ENCODE results near the gene TEX51. TPM values are rescaled to one million over a fixed set of nuclear protein-coding genes. Genes with fewer than 3 reads are reported as not detected.

TEX51 gene
- total and polyA plus RNA-seq, 2 of the 4 experiments (the other 2 are of a cell fraction), result not detected

DNA sequence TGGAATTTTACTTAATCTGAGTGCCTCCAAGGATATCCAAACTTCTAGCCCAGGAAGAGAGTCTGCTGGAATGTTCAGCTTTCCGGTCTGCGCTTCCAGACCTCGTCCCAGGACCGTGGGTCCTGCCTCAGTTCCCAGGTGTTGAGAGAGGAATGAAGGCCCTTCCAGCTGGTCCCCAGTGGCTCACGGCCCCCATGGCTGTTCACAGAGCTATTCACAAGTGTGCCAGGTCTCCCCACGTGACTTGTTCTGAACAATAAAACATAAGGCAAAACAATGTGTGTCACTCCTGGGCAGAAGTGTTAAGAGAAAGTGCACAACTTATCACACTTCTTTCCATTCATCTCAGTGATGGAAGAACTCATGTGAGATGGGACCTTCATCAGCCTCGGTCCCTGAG lies 20.1 kb upstream of the TEX51 start:
- Histone ChIP-seq H3K79me1 (ENCODE audit: low read depth in 1 of 2, low read length in 2 of 2) (no peaks in the 10 kb centered on the region), H4K5ac (ENCODE audit: low read depth, low read length) (no peak overlapping the region), H3K18ac (ENCODE audit: low read depth, low read length) (no peak overlapping the region), H3K36me3 (ENCODE audit: control insufficient read depth, insufficient read depth, low read length) (no peaks in the 10 kb centered on the region), H3K27ac (ENCODE audit: insufficient read depth, low read length) (no peak overlapping the region), H2AK5ac (ENCODE audit: low read depth, low read length) (no peak overlapping the region), H3K9me3 (ENCODE audit: control insufficient read depth, insufficient read depth, low read length) (no peaks in the 10 kb centered on the region), H3K9ac (ENCODE audit: low read depth, low read length) (no peak overlapping the region), H4K20me1 (ENCODE audit: insufficient read depth, low read length) (no peaks in the 10 kb centered on the region), H4K91ac (ENCODE audit: insufficient read depth, low read depth, low read length) (no peak overlapping the region), H3K4ac (ENCODE audit: low read depth, low read length) (no peak overlapping the region), H3K4me3 (ENCODE audit: insufficient read depth, low read depth, low read length) (no peak overlapping the region), H3K23ac (ENCODE audit: low read depth, low read length) (no peak overlapping the region), H2BK20ac (ENCODE audit: low read depth, low read length) (no peak overlapping the region), H2AK9ac (replicated peaks; ENCODE audit: low read depth, low read length, poor library complexity) (no peak overlapping the region), H3K4me2 (ENCODE audit: low read depth, low read length) (no peak overlapping the region), H3K56ac (ENCODE audit: extremely low read depth, insufficient read depth, low read length) (no peak overlapping the region), H3K4me1 (ENCODE audit: control insufficient read depth, insufficient read depth, low read length) (no peaks in the 10 kb centered on the region), H3K27me3 (ENCODE audit: control insufficient read depth, insufficient read depth, low read length) (no peaks in the 10 kb centered on the region; the same call in none of the 2 replicates), H2BK120ac (ENCODE audit: low read depth, low read length) (no peak overlapping the region), H2AFZ (replicated peaks; ENCODE audit: low read length, poor library complexity) (no peak overlapping the region), H2BK15ac (ENCODE audit: low read depth, low read length) (no peak overlapping the region), H4K8ac (ENCODE audit: low read depth in 2 of 2, low read length in 2 of 2) (no peak overlapping the region), H2BK5ac (ENCODE audit: low read depth, low read length, poor library complexity, severe bottlenecking) (no peak overlapping the region), H3K14ac (replicated peaks; ENCODE audit: low read depth, low read length) (no peak overlapping the region), H3K9me1 (ENCODE audit: insufficient read depth, low read length) (0 out of 2 replicates have a peak, but pooled peaks cover 4% of the 10 kb centered on the region)
- ChIA-PET CTCF (no interaction called here), POLR2A (ENCODE audit: unreplicated experiment) (no interaction called here)
- no TSS peak for BruUV-seq (replicated peaks)
- in situ Hi-C loops (cut with MboI; ENCODE audit: low sequenced_read_pairs) (no loop called here), dilution Hi-C loops (cut with HindIII; ENCODE audit: low sequenced_read_pairs, unreplicated experiment) (no loop called here), intact Hi-C loops (cut with micrococcal nuclease) (no loop called here)
- ATAC-seq (ENCODE audit: low read depth), result no peak
- WGBS, 2 experiments (ENCODE audit: extremely low coverage in 2 of 2, insufficient read length in 1 of 2), result no CpG with 5 or more reads among the region's 7 CpGs
- TF ChIP-seq MXI1 (IDR thresholded peaks at IDR 0.05; ENCODE audit: borderline replicate concordance, low read depth, low read length), result no peak
- no peak for TF ChIP-seq CHD1 (IDR thresholded peaks at IDR 0.05; ENCODE audit: low read depth, low read length)
- no peak for TF ChIP-seq BHLHE40 (IDR thresholded peaks at IDR 0.05; ENCODE audit: low read depth, low read length)
- no peak for DNase-seq

Data from IMR-90 (cell line).